Spleen (tissue), 11 donors: ENCODE data around the gene MCC. TPM values are rescaled to one million over a fixed set of nuclear protein-coding genes. Genes with fewer than 3 reads are reported as not detected.

Experiments
- DNase-seq: peaks from one replicate; pipeline ENCODE4 v3.0.0-alpha.2; 2020
- H3K27ac ChIP-seq, 8 donors: fragments of 200-600 bp; sonication (generic) in 7 of 8; 1 replicate in 4 of 8; 2 replicates in 4 of 8; pipeline versions ENCODE4 v1.5.0 to v1.8.0; 2016 to 2021; ENCODE audit warnings: inconsistent platforms in 4 of 8, mild to moderate bottlenecking in 4 of 8, moderate library complexity in 1 of 8
- H3K27me3 ChIP-seq, 7 donors: fragments of 200-600 bp; sonication (generic) in 6 of 7; replicated peaks in 1 of 7; 1 replicate in 4 of 7; 2 replicates in 3 of 7; pipeline versions ENCODE4 v1.5.0 to v1.8.0; 2016 to 2021; ENCODE audit warnings: inconsistent platforms in 3 of 7, mild to moderate bottlenecking in 1 of 7
- H3K36me3 ChIP-seq, 6 donors: fragments of 200-600 bp; sonication (generic) in 5 of 6; 1 replicate in 4 of 6; 2 replicates in 2 of 6; pipeline versions ENCODE4 v1.5.0 to v1.8.0; 2016 to 2021; ENCODE audit warnings: inconsistent platforms in 2 of 6
- H3K4me1 ChIP-seq, 6 donors: fragments of 200-600 bp; sonication (generic) in 5 of 6; 1 replicate in 3 of 6; 2 replicates in 3 of 6; pipeline versions ENCODE4 v1.5.0 to v1.8.0; 2016 to 2021; ENCODE audit warnings: inconsistent platforms in 3 of 6
- H3K4me3 ChIP-seq, 8 donors: fragments of 200-600 bp; sonication (generic) in 7 of 8; 1 replicate in 4 of 8; 2 replicates in 4 of 8; pipeline versions ENCODE4 v1.5.0 to v1.8.0; 2016 to 2021; ENCODE audit warnings: inconsistent platforms in 4 of 8, mild to moderate bottlenecking in 4 of 8, moderate library complexity in 2 of 8
- H3K9me3 ChIP-seq, 8 donors: fragments of 200-600 bp; sonication (generic) in 7 of 8; 1 replicate in 4 of 8; 2 replicates in 4 of 8; pipeline versions ENCODE4 v1.5.0 to v1.8.0; 2016 to 2021; ENCODE audit warnings: inconsistent platforms in 4 of 8
- CTCF ChIP-seq, 11 experiments: fragments of 200-600 bp in 7 of 11; fragments of 450-650 bp in 4 of 11; sonication (generic) in 4 of 11; IDR thresholded peaks in 8 of 11; conservative IDR thresholded peaks in 3 of 11; 1 replicate in 7 of 11; 2 replicates in 4 of 11; pipeline versions ENCODE4 v1.4.0 to v1.8.0; 2016 to 2021; ENCODE audit warnings: antibody characterized with exemption in 11 of 11, inconsistent platforms in 4 of 11, mild to moderate bottlenecking in 1 of 11
- POLR2A ChIP-seq, 3 donors: fragments of 450-650 bp; IDR thresholded peaks; one replicate each; pipeline ENCODE4 v1.5.1; 2017; ENCODE audit warnings: antibody characterized with exemption in 3 of 3, mild to moderate bottlenecking in 1 of 3
- POLR2AphosphoS5 ChIP-seq, 3 donors: sonication (generic); formaldehyde crosslinking; IDR thresholded peaks; one replicate each; pipeline ENCODE4 v1.5.1; 2017; ENCODE audit warnings: antibody characterized with exemption in 3 of 3
- WGBS, 5 donors: extraction: QIAGEN DNeasy Blood & Tissue Kit in 3 of 5; methylation state at CpG; one replicate each; pipeline versions ENCODE4 v1.1.5 to v1.1.7; 2013 to 2018; 5-methylcytosine and 5-hydroxymethylcytosine counted together
- intact Hi-C: fragments of 100-400 bp; cut with DNase I; formaldehyde crosslinking; loops from one replicate; pipeline ENCODE4 v1.15.0; 2023; ENCODE audit warnings: low total_unique reads
- polyA plus RNA-seq, 3 donors: library from polyadenylated mRNA; stranded (reverse); fragments of 200-250 nt; gene quantifications; one replicate each; pipeline ENCODE4 v1.2.1, GENCODE V29; 2013
- total RNA-seq, 7 donors: library from RNA; depleted of rRNA in 3 of 7; stranded (reverse); fragments of >200 nt in 3 of 7; fragmentation: NEBNext Ultra II Directional in 4 of 7; extraction: Animal tissue kit (Norgen Biotek cat#: 25700) in 4 of 7; gene quantifications; one replicate each; pipeline versions ENCODE4 v1.1.0 to v1.2.1, GENCODE V29; 2016 to 2021
- donor health status: healthy with polysubstance abuse.
- donor health status: DM: no; HTN: no; CAD: no; lungs with moderate emphysema.
- donor health status: DM: no; HTN: no; CAD: no.
- donor health status: Bipolar disorder and iron deficiency.
- donor health status: healthy.
- donor health status: DM: no; HTN: no; CAD: no.
- donor health status: DM: yes; HTN: yes; CAD: no.

Gene MCC
- total and polyA plus RNA-seq, 10 donors = 1.3 to 32.8 (median 15.8) TPM

- H3K27ac ChIP-seq = no peak overlapping the region
- 93 to 98% (median 95%) methylated on average over 8 of the region's 8 CpGs for WGBS, 5 donors
- DNase-seq = no peak
- H3K4me1 ChIP-seq = peaks cover 0 to 12% (median 4%) of the 10 kb centered on the region in 6 donors
- no peak for TF ChIP-seq POLR2AphosphoS5 (IDR thresholded peaks at IDR 0.05)
- no peak for TF ChIP-seq CTCF (IDR thresholded peaks at IDR 0.05 in 8 of 11, conservative IDR thresholded peaks at IDR 0.05 in 3 of 11)
- TF ChIP-seq POLR2A (IDR thresholded peaks at IDR 0.05) = no peak
- no peaks in the 10 kb centered on the region for H3K36me3 ChIP-seq
- intact Hi-C loops = no loop called here
- H3K9me3 ChIP-seq = no peaks in the 10 kb centered on the region
- no peaks in the 10 kb centered on the region for H3K27me3 ChIP-seq
- no peak overlapping the region for H3K4me3 ChIP-seq
Measured at GRCh38 chr5:113202287-113202686, 286.0 kb downstream of the MCC start.

DNA sequence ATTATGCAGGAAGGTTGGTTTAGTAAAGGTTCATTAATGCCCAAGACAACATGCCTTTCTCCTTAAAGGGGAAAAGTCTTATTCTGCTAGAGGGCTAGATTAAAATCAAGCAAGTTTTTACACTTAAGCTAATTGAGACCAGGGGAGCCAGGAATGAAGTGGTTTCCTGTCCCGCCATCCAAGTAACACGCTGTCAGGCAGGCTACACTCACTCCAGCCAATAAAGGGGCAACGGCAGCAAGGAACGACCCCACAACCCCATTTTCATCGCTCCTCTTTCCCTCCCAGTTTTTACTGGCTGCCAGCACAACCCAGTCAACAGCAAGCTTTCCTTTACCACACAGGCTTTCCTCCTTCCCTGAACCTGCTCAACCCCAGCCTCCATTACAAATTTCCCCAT is 286.5 kb downstream of the MCC start:
- TF ChIP-seq POLR2A (IDR thresholded peaks at IDR 0.05) (no peak), POLR2AphosphoS5 (IDR thresholded peaks at IDR 0.05) (no peak), CTCF (IDR thresholded peaks at IDR 0.05 in 8 of 11, conservative IDR thresholded peaks at IDR 0.05 in 3 of 11) (no peak)
- no peak overlapping the region for H3K27ac ChIP-seq
- no peaks in the 10 kb centered on the region for H3K36me3 ChIP-seq
- no peak for DNase-seq
- peaks cover 0 to 12% (median 4%) of the 10 kb centered on the region in 6 donors for H3K4me1 ChIP-seq
- intact Hi-C loops = no loop called here
- no peaks in the 10 kb centered on the region for H3K27me3 ChIP-seq
- H3K9me3 ChIP-seq = no peaks in the 10 kb centered on the region
- WGBS, 5 donors = 53 to 69% (median 65%) methylated on average over 5 of the region's 5 CpGs
- H3K4me3 ChIP-seq = no peak overlapping the region

GRCh38 chr5:113199122-113199905 is 288.9 kb downstream of the MCC start:
- 74 to 93% (median 78%) methylated on average over 5 of the region's 5 CpGs for WGBS, 5 donors
- Histone ChIP-seq H3K27me3 (no peaks in the 10 kb centered on the region), H3K36me3 (no peaks in the 10 kb centered on the region), H3K4me1 (no peaks in the 10 kb centered on the region), H3K27ac (no peak overlapping the region), H3K4me3 (no peak overlapping the region), H3K9me3 (no peaks in the 10 kb centered on the region)
- TF ChIP-seq POLR2A (IDR thresholded peaks at IDR 0.05) (no peak), POLR2AphosphoS5 (IDR thresholded peaks at IDR 0.05) (no peak), CTCF (IDR thresholded peaks at IDR 0.05 in 8 of 11, conservative IDR thresholded peaks at IDR 0.05 in 3 of 11) (no peak)
- intact Hi-C loops = no loop called here
- DNase-seq = no peak

GRCh38 chr5:113197456-113198200 is 290.6 kb downstream of the MCC start:
- TF ChIP-seq POLR2A (IDR thresholded peaks at IDR 0.05) (no peak), POLR2AphosphoS5 (IDR thresholded peaks at IDR 0.05) (no peak), CTCF (IDR thresholded peaks at IDR 0.05 in 8 of 11, conservative IDR thresholded peaks at IDR 0.05 in 3 of 11) (no peak)
- no peak for DNase-seq
- Histone ChIP-seq H3K9me3 (peaks cover 0 to 7% (median 2%) of the 10 kb centered on the region in 8 donors), H3K4me3 (no peak overlapping the region), H3K27me3 (no peaks in the 10 kb centered on the region), H3K36me3 (no peaks in the 10 kb centered on the region), H3K27ac (no peak overlapping the region), H3K4me1 (no peaks in the 10 kb centered on the region)
- intact Hi-C loops = no loop called here
- 74 to 87% (median 82%) methylated on average over 7 of the region's 7 CpGs for WGBS, 5 donors
